Gastroesophageal sphincter (tissue), 3 donors: ENCODE results near the gene STRIP1.

ENCODE experiments used
- EP300 ChIP-seq: sonication (generic); formaldehyde crosslinking; IDR thresholded peaks from one replicate; pipeline ENCODE4 v1.6.1; 2017; ENCODE audit warnings: antibody characterized with exemption, mild to moderate bottlenecking
- POLR2A ChIP-seq, 2 donors: fragments of 450-650 bp; IDR thresholded peaks; one replicate each; pipeline ENCODE4 v1.6.1; 2017; ENCODE audit warnings: antibody characterized with exemption in 2 of 2, mild to moderate bottlenecking in 2 of 2, moderate library complexity in 1 of 2
- POLR2AphosphoS5 ChIP-seq: sonication (generic); formaldehyde crosslinking; IDR thresholded peaks from one replicate; pipeline ENCODE4 v1.6.1; 2017; ENCODE audit warnings: antibody characterized with exemption
- TF ChIP-seq, protein P1 (sequence below), 4 experiments: fragments of 200-600 bp in 2 of 4; fragments of 450-650 bp in 2 of 4; sonication (generic) in 1 of 4; IDR thresholded peaks; one replicate each; pipeline ENCODE4 v1.5.1; 2017 to 2019; ENCODE audit warnings: antibody characterized with exemption in 4 of 4, mild to moderate bottlenecking in 2 of 4, moderate library complexity in 2 of 4

DNA sequence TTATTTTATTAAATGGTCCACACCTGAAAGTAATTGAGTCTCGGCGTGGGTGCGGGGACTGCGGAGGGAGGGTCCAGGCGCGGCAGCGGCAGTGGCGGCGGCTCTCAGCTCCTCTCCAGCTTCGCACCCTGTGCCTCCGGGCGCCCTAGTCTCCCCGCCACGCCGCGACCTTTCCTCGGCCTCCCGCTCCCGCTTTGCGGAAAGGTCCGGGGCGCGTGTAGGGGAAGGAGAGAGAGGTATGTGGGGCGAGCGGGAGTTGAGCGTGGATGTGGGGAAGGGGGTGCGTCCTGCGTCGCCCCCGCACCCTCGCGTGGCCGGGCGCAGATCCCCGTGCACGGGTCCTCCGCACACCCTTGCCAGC, 49.4 kb downstream of the STRIP1 start:
- TF ChIP-seq, protein P1, sequence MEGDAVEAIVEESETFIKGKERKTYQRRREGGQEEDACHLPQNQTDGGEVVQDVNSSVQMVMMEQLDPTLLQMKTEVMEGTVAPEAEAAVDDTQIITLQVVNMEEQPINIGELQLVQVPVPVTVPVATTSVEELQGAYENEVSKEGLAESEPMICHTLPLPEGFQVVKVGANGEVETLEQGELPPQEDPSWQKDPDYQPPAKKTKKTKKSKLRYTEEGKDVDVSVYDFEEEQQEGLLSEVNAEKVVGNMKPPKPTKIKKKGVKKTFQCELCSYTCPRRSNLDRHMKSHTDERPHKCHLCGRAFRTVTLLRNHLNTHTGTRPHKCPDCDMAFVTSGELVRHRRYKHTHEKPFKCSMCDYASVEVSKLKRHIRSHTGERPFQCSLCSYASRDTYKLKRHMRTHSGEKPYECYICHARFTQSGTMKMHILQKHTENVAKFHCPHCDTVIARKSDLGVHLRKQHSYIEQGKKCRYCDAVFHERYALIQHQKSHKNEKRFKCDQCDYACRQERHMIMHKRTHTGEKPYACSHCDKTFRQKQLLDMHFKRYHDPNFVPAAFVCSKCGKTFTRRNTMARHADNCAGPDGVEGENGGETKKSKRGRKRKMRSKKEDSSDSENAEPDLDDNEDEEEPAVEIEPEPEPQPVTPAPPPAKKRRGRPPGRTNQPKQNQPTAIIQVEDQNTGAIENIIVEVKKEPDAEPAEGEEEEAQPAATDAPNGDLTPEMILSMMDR (IDR thresholded peaks at IDR 0.05) = no peak
- TF ChIP-seq POLR2A (IDR thresholded peaks at IDR 0.05) (no peak), POLR2AphosphoS5 (no peak), EP300 (no peak)
